Measurements from ENCODE around the gene FOXE1.

FOXE1 gene

DNA sequence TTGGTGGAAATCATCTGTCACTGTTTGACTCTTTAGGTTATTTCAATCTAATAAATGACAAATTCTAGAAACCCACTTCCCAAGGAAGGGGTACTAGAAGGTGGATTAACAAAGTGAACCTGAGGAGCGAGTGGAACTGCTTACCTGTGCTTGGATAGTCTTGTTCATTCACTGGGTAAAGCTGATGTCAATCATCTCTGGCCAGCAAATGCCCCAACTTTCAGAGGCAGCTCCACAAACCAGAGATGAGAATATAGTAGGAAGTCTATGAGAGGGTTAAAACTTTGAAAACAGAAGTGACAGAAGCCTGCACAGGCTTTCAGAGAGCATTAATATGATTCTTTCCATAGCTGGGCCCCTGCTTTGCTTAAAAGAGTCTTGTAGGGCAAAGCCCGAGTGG is 7.3 kb upstream of the FOXE1 start:
- TF ChIP-seq CREB1 (IDR thresholded peaks at IDR 0.05; ENCODE audit: low read depth) (no peak), TAF1 (IDR thresholded peaks at IDR 0.05; ENCODE audit: low read depth) (no peak), EP300 (IDR thresholded peaks at IDR 0.05; ENCODE audit: borderline replicate concordance) (no peak), TCF12 (IDR thresholded peaks at IDR 0.05; ENCODE audit: low read depth) (no peak), TEAD4 (IDR thresholded peaks at IDR 0.05) (no peak), CEBPB (IDR thresholded peaks at IDR 0.05) (no peak), ZBTB7A (IDR thresholded peaks at IDR 0.05; ENCODE audit: low read depth) (no peak), RAD21 (IDR thresholded peaks at IDR 0.05; ENCODE audit: low read depth) (no peak), EGR1 (IDR thresholded peaks at IDR 0.05) (no peak), FOXM1 (IDR thresholded peaks at IDR 0.05; ENCODE audit: borderline replicate concordance, low read depth) (no peak), YY1 (IDR thresholded peaks at IDR 0.05; ENCODE audit: low read depth) (no peak)
- TF ChIP-seq, protein P1, sequence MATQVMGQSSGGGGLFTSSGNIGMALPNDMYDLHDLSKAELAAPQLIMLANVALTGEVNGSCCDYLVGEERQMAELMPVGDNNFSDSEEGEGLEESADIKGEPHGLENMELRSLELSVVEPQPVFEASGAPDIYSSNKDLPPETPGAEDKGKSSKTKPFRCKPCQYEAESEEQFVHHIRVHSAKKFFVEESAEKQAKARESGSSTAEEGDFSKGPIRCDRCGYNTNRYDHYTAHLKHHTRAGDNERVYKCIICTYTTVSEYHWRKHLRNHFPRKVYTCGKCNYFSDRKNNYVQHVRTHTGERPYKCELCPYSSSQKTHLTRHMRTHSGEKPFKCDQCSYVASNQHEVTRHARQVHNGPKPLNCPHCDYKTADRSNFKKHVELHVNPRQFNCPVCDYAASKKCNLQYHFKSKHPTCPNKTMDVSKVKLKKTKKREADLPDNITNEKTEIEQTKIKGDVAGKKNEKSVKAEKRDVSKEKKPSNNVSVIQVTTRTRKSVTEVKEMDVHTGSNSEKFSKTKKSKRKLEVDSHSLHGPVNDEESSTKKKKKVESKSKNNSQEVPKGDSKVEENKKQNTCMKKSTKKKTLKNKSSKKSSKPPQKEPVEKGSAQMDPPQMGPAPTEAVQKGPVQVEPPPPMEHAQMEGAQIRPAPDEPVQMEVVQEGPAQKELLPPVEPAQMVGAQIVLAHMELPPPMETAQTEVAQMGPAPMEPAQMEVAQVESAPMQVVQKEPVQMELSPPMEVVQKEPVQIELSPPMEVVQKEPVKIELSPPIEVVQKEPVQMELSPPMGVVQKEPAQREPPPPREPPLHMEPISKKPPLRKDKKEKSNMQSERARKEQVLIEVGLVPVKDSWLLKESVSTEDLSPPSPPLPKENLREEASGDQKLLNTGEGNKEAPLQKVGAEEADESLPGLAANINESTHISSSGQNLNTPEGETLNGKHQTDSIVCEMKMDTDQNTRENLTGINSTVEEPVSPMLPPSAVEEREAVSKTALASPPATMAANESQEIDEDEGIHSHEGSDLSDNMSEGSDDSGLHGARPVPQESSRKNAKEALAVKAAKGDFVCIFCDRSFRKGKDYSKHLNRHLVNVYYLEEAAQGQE (IDR thresholded peaks at IDR 0.05; ENCODE audit: low read depth), result no peak
- TF ChIP-seq, protein P2, sequence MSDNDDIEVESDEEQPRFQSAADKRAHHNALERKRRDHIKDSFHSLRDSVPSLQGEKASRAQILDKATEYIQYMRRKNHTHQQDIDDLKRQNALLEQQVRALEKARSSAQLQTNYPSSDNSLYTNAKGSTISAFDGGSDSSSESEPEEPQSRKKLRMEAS (IDR thresholded peaks at IDR 0.05), result no peak
- TF ChIP-seq, protein P3, sequence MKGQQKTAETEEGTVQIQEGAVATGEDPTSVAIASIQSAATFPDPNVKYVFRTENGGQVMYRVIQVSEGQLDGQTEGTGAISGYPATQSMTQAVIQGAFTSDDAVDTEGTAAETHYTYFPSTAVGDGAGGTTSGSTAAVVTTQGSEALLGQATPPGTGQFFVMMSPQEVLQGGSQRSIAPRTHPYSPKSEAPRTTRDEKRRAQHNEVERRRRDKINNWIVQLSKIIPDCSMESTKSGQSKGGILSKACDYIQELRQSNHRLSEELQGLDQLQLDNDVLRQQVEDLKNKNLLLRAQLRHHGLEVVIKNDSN (IDR thresholded peaks at IDR 0.05), result no peak

DNA sequence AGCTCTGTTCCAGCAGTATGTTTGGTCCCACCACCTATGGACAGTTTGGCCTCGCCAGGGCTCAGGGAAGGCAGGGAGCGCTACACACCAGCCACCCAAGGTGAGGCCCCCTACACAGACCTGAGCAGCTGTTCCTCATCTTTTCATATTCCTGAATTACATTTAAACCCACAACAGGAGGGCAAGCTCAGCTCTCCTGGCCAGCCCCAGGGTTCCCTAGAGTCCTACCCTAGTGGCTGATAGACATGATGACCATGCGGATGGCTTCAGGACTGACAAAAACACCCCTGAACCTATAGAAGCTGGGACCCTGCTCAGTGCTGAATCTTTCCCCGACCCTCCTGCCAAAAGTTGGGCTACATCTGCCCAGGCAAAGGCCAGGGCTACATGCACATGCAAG is 6.7 kb upstream of the FOXE1 start:
- no peak for TF ChIP-seq RAD21 (IDR thresholded peaks at IDR 0.05; ENCODE audit: low read depth)
- no peak for TF ChIP-seq EP300 (IDR thresholded peaks at IDR 0.05; ENCODE audit: borderline replicate concordance)
- no peak for TF ChIP-seq TCF12 (IDR thresholded peaks at IDR 0.05; ENCODE audit: low read depth)
- no peak for TF ChIP-seq CEBPB (IDR thresholded peaks at IDR 0.05)
- no peak for TF ChIP-seq FOXM1 (IDR thresholded peaks at IDR 0.05; ENCODE audit: borderline replicate concordance, low read depth)
- TF ChIP-seq, protein P1 (IDR thresholded peaks at IDR 0.05; ENCODE audit: low read depth), result no peak
- no peak for TF ChIP-seq TAF1 (IDR thresholded peaks at IDR 0.05; ENCODE audit: low read depth)
- no peak for TF ChIP-seq TEAD4 (IDR thresholded peaks at IDR 0.05)
- TF ChIP-seq, protein P2 (IDR thresholded peaks at IDR 0.05), result no peak
- no peak for TF ChIP-seq CREB1 (IDR thresholded peaks at IDR 0.05; ENCODE audit: low read depth)

DNA sequence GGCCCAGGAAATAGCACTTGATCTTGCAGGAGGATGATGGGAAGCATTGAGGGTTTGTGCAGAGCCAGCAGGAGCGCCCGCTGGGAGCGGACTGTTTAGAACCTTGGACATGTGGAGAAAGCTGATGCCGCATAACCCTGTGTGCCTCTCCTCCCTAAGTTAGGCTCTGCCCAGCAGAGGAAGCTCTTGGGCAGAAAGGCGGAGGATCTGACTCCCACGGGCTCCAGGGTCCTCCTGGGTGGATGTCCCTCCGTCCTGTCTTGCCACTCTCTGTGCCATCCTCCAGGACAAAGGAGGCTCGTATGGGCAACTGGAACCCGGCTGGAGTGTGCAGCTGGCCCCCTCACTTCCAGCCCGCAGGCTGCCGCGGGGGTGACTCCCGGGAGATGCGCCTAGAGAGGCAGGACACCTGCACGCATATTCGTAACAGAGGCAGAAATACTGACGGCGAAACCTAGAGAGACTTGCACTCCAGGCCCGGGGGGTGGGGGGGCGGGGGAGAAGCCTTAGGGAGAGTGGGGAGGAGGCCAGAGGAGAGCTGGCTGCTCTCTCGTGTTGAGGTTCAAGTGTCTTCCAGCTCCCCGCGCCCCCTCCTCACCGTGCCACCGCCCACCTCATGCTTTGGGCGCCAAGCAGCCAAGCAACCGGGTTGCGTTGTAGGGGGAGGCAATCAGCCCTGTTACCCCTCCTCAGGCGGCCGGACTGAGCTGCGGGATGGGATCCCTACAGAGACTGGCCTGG is 5.4 kb upstream of the FOXE1 start:
- no peak for TF ChIP-seq TEAD4 (IDR thresholded peaks at IDR 0.05)
- TF ChIP-seq, protein P3 (IDR thresholded peaks at IDR 0.05), result no peak

DNA sequence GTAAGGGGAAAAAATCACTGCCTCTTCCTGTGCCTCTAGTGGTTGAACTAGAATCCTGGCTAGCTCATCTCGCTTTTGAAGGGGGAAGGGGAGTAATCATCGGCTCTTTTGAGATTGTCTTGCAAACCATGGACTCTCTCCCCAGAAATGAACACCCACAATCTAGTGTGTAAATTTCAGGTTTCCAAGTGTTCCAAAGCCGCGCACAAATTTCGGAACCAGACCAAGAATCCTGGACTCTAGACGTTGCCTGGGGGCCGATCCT is 4.9 kb upstream of the FOXE1 start:
- no peak for TF ChIP-seq TEAD4 (IDR thresholded peaks at IDR 0.05)
- TF ChIP-seq ZBTB7A (IDR thresholded peaks at IDR 0.05; ENCODE audit: low read depth), result no peak
- no peak for TF ChIP-seq EP300 (IDR thresholded peaks at IDR 0.05; ENCODE audit: borderline replicate concordance)
- no peak for TF ChIP-seq TAF1 (IDR thresholded peaks at IDR 0.05; ENCODE audit: low read depth)

DNA sequence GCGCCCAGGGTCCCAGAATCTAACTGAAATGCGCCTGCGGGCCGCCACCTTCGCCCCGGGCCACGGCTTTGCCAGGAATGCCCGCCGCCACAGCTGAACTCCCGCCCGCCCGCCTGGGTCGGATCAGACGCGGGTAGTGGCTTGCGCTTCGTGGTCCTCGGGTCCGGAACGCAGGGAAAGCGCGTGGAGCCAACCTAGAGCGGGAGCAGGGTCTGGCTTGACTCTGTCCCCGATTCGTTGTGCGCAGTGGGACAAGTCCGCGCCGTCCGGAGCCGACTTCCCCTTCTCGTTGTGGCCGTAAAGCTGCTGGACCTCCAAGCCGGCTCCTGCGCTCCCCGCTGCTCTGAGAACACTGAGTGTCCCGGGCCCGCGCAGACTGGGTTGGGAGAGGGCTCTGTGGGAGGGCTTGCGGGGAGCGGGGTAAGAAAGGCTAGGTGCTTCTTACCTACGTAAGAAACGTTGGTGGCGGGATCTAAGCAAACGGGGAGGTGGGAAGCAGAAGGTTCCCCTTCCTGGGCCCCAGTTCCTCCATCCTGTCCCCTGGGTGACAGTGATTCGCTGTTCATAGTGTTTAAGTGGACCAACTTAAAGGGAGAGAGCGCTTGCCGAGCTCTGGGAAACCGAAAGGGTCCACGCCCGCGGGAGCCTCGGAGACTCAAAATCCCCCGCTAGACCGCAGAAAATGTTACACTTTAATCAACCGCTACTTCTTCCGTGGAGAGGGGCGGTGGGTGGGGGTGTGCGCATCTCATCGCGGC is 4.4 kb upstream of the FOXE1 start:
- TF ChIP-seq EP300 (IDR thresholded peaks at IDR 0.05; ENCODE audit: borderline replicate concordance) (no peak), RAD21 (IDR thresholded peaks at IDR 0.05; ENCODE audit: low read depth) (no peak), CREB1 (IDR thresholded peaks at IDR 0.05; ENCODE audit: low read depth) (no peak), TEAD4 (IDR thresholded peaks at IDR 0.05) (no peak), TCF12 (IDR thresholded peaks at IDR 0.05; ENCODE audit: low read depth) (no peak), ZBTB7A (IDR thresholded peaks at IDR 0.05; ENCODE audit: low read depth) (no peak), EGR1 (IDR thresholded peaks at IDR 0.05) (no peak), TAF1 (IDR thresholded peaks at IDR 0.05; ENCODE audit: low read depth) (no peak), NFIC (IDR thresholded peaks at IDR 0.05) (no peak), YY1 (IDR thresholded peaks at IDR 0.05; ENCODE audit: low read depth) (no peak), FOXM1 (IDR thresholded peaks at IDR 0.05; ENCODE audit: borderline replicate concordance, low read depth) (no peak), CEBPB (IDR thresholded peaks at IDR 0.05) (no peak)
- TF ChIP-seq, protein P3 (IDR thresholded peaks at IDR 0.05), result no peak
- TF ChIP-seq, protein P2 (IDR thresholded peaks at IDR 0.05), result no peak
- TF ChIP-seq, protein P1 (IDR thresholded peaks at IDR 0.05; ENCODE audit: low read depth), result no peak

Measured in Ishikawa (cell line).